Breast epithelium (tissue), 3 donors: ENCODE measurements around the gene ATP9A.

Source experiments
- CTCF ChIP-seq, 3 donors: fragments of 450-650 bp; IDR thresholded peaks; one replicate each; pipeline ENCODE4 v1.5.1; 2016 to 2017; ENCODE audit warnings: antibody characterized with exemption in 3 of 3, mild to moderate bottlenecking in 3 of 3, moderate library complexity in 3 of 3
- POLR2A ChIP-seq: fragments of 450-650 bp; IDR thresholded peaks from one replicate; pipeline ENCODE4 v1.6.1; 2016; ENCODE audit warnings: antibody characterized with exemption, mild to moderate bottlenecking, moderate library complexity
- POLR2AphosphoS5 ChIP-seq, 3 donors: sonication (generic); formaldehyde crosslinking; IDR thresholded peaks; one replicate each; pipeline ENCODE4 v1.6.1; 2017; ENCODE audit warnings: antibody characterized with exemption in 3 of 3

DNA sequence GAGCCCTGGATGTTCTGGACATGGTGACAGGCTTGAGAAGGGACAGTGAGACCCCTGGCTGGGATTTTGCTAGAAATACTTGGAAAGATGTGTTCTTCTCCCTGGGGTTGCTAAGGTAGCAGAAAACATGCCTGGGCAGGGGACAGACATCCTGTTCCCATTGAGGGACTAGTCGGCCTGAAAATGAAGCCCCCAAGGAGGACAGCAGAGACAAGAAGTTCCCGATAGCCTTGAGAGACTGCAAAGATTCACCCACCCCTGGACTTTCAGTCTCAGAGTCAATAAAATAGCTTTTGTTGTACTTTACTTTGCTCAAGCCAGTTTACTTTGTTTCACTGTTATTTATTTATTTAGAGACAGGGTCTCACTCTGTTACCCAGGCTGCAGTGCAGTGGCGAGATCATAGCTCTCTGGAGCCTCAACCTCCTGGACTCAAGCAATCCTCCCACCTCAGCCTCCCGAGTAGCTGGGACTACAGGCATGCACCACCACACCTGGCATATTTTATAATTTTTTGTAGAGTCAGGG, 28.4 kb downstream of the ATP9A start:
- TF ChIP-seq CTCF (IDR thresholded peaks at IDR 0.05) (no peak), POLR2AphosphoS5 (IDR thresholded peaks at IDR 0.05) (no peak), POLR2A (no peak)
